ENCODE data around the gene TANGO2. TPM values are rescaled to one million over a fixed set of nuclear protein-coding genes. Genes with fewer than 3 reads are reported as not detected.

TANGO2 gene
- total and polyA plus RNA-seq, 10 of the 15 experiments (the other 5 are each of a cell fraction or from before 2014, with no cell fraction given): 4.0 to 24.8 (median 20.9) TPM

DNA sequence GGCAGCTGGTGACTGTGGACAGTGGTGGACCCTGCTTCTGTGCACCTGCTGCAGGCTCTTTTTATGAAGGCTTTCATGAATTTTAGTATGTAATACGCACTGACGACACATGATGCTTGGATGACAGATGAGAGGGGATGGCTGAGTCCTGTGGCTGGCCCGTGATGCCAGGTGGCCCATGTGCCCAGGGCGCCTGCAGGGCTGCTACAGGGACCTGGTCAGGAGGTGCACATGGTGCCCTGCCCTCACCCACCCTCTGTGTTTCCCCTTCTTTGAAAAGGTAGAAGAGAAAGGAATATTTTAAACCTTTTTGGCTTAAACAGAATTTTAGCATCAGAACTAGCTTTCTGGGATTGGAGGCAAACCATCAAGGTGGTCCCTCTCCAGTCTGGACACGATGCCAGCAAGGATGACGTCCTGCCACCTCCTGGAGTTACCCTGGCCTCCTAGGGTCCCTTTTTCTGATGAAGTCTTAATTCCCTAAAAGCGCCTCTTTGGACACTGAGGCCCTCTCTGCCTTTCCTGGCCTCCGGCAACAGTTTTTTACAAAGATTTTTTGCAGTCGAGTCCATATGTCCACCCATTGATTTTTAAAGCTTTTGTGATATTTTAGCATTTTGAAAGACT, 89.6 kb downstream of the TANGO2 start (continued):
- TF ChIP-seq, protein P1, sequence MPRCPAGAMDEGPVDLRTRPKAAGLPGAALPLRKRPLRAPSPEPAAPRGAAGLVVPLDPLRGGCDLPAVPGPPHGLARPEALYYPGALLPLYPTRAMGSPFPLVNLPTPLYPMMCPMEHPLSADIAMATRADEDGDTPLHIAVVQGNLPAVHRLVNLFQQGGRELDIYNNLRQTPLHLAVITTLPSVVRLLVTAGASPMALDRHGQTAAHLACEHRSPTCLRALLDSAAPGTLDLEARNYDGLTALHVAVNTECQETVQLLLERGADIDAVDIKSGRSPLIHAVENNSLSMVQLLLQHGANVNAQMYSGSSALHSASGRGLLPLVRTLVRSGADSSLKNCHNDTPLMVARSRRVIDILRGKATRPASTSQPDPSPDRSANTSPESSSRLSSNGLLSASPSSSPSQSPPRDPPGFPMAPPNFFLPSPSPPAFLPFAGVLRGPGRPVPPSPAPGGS (IDR thresholded peaks at IDR 0.05; ENCODE audit: borderline replicate concordance, insufficient read depth, low read depth, low read length, poor library complexity, severe bottlenecking): no peak

DNA sequence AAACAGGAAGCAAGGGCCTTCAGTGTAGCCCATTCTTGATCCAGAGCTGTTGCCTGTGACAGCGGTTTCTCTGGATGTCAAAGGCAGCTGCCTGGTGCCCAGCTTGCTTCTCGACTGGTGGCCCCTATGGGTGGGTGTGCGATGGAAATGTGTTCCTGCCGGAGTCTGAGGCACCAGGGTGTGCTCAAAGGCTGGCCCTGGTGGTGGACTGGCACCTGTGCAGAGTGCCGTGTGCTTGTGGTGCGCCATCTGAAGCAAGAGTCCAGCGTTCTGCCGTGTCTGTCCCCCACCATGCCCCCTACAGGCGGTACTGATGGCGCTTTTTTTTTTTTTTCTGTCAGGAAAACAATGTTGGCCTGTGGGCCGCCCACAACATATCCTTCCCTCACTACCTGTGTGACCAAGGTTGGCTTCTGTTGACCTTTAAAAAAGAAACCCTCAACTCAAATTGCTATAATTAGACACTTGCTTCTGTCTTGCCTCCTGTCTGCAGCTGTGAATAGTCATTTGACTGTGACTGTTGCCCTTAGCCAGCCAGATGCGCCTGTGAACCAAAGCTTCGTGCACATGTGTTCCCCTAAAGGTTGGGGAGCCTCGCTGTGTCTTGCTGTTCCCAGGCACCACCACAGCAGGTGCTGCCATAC, 90.3 kb downstream of the TANGO2 start:
- no peak overlapping the region for H3K9ac ChIP-seq (ENCODE audit: control insufficient read depth, insufficient read depth, low read length)
- in situ Hi-C loops (cut with MboI): no loop called here
- peaks cover 17% of the 10 kb centered on the region for H3K79me2 ChIP-seq (ENCODE audit: control insufficient read depth, insufficient read depth, low read length)
- peaks cover 21% of the 10 kb centered on the region for H3K4me1 ChIP-seq (ENCODE audit: control insufficient read depth, insufficient read depth, low read length)
- WGBS (ENCODE audit: insufficient coverage, insufficient replicate concordance, low lambda C conversion rate, missing lambda C conversion rate): 35% methylated on average over 14 of the region's 14 CpGs
- RAD21 ChIA-PET (ENCODE audit: unreplicated experiment): no interaction called here
- H2AFZ ChIP-seq (ENCODE audit: control insufficient read depth, low read depth, low read length): no peak overlapping the region
- DNase-seq (ENCODE audit: low read depth, low spot score): no peak
- no peak overlapping the region for H3K4me3 ChIP-seq
- no peak overlapping the region for H3K4me2 ChIP-seq (ENCODE audit: control insufficient read depth, insufficient read depth)
- ATAC-seq: peak; percentile 57
- no peaks in the 10 kb centered on the region; the same call in 2 of the 3 replicates for H3K9me3 ChIP-seq (replicated peaks; ENCODE audit: control insufficient read depth, insufficient read depth, low read length)
- SMC1A ChIA-PET (ENCODE audit: uncharacterized antibody, unreplicated experiment): no interaction called here
- no peaks in the 10 kb centered on the region for H3K27me3 ChIP-seq (replicated peaks in 1 of 2; ENCODE audit: control insufficient read depth in 2 of 2, insufficient read depth in 2 of 2, low read length in 1 of 2)
- H3K36me3 ChIP-seq (ENCODE audit: control insufficient read depth in 2 of 2, insufficient read depth in 2 of 2, low read length in 1 of 2): peaks cover 34 to 67% of the 10 kb centered on the region in 2 experiments; a peak in 3 of 4 replicates
- H3K27ac ChIP-seq (ENCODE audit: control insufficient read depth, insufficient read depth): no peak overlapping the region
- BruUV-seq (replicated peaks): no TSS peak
- no peaks in the 10 kb centered on the region for H4K20me1 ChIP-seq (ENCODE audit: control insufficient read depth, insufficient read depth)
- FAIRE-seq: no peak
- intact Hi-C loops (cut with micrococcal nuclease; ENCODE audit: unreplicated experiment): no loop called here
- CTCF ChIA-PET: no interaction called here
- POLR2A ChIA-PET: interaction anchor here (0.5 kb wide), 1 partner anchor 32 kb away, joined by 3 read pairs; no protein-coding TSS in a partner anchor
- TF ChIP-seq, protein P2, sequence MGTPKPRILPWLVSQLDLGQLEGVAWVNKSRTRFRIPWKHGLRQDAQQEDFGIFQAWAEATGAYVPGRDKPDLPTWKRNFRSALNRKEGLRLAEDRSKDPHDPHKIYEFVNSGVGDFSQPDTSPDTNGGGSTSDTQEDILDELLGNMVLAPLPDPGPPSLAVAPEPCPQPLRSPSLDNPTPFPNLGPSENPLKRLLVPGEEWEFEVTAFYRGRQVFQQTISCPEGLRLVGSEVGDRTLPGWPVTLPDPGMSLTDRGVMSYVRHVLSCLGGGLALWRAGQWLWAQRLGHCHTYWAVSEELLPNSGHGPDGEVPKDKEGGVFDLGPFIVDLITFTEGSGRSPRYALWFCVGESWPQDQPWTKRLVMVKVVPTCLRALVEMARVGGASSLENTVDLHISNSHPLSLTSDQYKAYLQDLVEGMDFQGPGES (IDR thresholded peaks at IDR 0.05): no peak
- TF ChIP-seq EED (IDR thresholded peaks at IDR 0.05; ENCODE audit: low read depth): no peak
- 0 out of 2 replicates have a peak, but pooled peaks have one; percentile 15 for TF ChIP-seq YY1 (IDR thresholded peaks at IDR 0.05; ENCODE audit: low read depth, low read length)
- TF ChIP-seq TCF12 (IDR thresholded peaks at IDR 0.05; ENCODE audit: low read depth, low read length): no peak
- TF ChIP-seq, protein P3, sequence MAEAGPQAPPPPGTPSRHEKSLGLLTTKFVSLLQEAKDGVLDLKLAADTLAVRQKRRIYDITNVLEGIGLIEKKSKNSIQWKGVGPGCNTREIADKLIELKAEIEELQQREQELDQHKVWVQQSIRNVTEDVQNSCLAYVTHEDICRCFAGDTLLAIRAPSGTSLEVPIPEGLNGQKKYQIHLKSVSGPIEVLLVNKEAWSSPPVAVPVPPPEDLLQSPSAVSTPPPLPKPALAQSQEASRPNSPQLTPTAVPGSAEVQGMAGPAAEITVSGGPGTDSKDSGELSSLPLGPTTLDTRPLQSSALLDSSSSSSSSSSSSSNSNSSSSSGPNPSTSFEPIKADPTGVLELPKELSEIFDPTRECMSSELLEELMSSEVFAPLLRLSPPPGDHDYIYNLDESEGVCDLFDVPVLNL (IDR thresholded peaks at IDR 0.05; ENCODE audit: low read depth, low read length): no peak
- peak; percentile 70 for TF ChIP-seq POLR2A (IDR thresholded peaks at IDR 0.05; ENCODE audit: low read depth, low read length)
- peak; percentile 79 for TF ChIP-seq ZNF384 (IDR thresholded peaks at IDR 0.05; ENCODE audit: borderline replicate concordance, low read depth, low read length)
- TF ChIP-seq, protein P4, sequence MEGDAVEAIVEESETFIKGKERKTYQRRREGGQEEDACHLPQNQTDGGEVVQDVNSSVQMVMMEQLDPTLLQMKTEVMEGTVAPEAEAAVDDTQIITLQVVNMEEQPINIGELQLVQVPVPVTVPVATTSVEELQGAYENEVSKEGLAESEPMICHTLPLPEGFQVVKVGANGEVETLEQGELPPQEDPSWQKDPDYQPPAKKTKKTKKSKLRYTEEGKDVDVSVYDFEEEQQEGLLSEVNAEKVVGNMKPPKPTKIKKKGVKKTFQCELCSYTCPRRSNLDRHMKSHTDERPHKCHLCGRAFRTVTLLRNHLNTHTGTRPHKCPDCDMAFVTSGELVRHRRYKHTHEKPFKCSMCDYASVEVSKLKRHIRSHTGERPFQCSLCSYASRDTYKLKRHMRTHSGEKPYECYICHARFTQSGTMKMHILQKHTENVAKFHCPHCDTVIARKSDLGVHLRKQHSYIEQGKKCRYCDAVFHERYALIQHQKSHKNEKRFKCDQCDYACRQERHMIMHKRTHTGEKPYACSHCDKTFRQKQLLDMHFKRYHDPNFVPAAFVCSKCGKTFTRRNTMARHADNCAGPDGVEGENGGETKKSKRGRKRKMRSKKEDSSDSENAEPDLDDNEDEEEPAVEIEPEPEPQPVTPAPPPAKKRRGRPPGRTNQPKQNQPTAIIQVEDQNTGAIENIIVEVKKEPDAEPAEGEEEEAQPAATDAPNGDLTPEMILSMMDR (IDR thresholded peaks at IDR 0.05 in 2 of 3, conservative IDR thresholded peaks at IDR 0.05 in 1 of 3; ENCODE audit: control insufficient read depth in 2 of 3, extremely low read depth in 1 of 3, insufficient read depth in 1 of 3, low read depth in 3 of 3, low read length in 3 of 3): peak; percentile 19 to 50 (median 50); a peak in 4 of 6 replicates
- no peak for TF ChIP-seq ZNF274 (IDR thresholded peaks at IDR 0.05; ENCODE audit: insufficient read depth, insufficient read length)
- TF ChIP-seq, protein P1 (IDR thresholded peaks at IDR 0.05; ENCODE audit: borderline replicate concordance, insufficient read depth, low read depth, low read length, poor library complexity, severe bottlenecking): peak; percentile 61
- TF ChIP-seq, protein P5, sequence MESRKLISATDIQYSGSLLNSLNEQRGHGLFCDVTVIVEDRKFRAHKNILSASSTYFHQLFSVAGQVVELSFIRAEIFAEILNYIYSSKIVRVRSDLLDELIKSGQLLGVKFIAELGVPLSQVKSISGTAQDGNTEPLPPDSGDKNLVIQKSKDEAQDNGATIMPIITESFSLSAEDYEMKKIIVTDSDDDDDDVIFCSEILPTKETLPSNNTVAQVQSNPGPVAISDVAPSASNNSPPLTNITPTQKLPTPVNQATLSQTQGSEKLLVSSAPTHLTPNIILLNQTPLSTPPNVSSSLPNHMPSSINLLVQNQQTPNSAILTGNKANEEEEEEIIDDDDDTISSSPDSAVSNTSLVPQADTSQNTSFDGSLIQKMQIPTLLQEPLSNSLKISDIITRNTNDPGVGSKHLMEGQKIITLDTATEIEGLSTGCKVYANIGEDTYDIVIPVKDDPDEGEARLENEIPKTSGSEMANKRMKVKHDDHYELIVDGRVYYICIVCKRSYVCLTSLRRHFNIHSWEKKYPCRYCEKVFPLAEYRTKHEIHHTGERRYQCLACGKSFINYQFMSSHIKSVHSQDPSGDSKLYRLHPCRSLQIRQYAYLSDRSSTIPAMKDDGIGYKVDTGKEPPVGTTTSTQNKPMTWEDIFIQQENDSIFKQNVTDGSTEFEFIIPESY (IDR thresholded peaks at IDR 0.05): peak; percentile 89; the same call in 1 of the 2 replicates
